Measurements from ENCODE around the gene APPBP2.

DNA sequence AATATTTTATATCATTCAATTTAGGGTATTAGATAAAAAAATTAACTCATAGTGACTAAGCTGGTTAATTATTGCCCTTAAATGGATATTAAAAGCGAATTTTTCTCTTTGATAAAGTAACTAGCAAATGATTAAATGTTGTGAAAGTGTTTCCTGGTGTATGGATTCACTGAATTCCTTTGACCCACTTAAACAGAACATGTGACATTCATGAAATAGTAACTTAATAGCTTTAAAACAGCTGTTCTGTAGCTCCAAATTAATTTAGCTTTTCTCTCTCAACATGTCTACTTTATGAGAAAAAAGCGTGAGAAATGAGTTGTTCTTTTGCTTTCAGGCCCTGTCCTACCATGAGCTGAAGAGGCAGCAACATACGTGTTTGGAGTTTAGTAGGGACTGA, 36.4 kb upstream of the APPBP2 start:
- TF ChIP-seq, protein P1, sequence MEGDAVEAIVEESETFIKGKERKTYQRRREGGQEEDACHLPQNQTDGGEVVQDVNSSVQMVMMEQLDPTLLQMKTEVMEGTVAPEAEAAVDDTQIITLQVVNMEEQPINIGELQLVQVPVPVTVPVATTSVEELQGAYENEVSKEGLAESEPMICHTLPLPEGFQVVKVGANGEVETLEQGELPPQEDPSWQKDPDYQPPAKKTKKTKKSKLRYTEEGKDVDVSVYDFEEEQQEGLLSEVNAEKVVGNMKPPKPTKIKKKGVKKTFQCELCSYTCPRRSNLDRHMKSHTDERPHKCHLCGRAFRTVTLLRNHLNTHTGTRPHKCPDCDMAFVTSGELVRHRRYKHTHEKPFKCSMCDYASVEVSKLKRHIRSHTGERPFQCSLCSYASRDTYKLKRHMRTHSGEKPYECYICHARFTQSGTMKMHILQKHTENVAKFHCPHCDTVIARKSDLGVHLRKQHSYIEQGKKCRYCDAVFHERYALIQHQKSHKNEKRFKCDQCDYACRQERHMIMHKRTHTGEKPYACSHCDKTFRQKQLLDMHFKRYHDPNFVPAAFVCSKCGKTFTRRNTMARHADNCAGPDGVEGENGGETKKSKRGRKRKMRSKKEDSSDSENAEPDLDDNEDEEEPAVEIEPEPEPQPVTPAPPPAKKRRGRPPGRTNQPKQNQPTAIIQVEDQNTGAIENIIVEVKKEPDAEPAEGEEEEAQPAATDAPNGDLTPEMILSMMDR (conservative IDR thresholded peaks at IDR 0.05 in 1 of 2, IDR thresholded peaks at IDR 0.05 in 1 of 2; ENCODE audit: extremely low read depth in 1 of 2, insufficient read depth in 1 of 2, low read depth in 1 of 2, low read length in 2 of 2) = no peak
- no peak for TF ChIP-seq EZH2 (IDR thresholded peaks at IDR 0.05; ENCODE audit: borderline replicate concordance, low read length)

Measured in mammary epithelial cell (primary cell).